Measurements from ENCODE around the gene HOXB5.
A peak's percentile ranks its signal among the peaks of the same experiment; 100 is the strongest.

Gene HOXB5

DNA sequence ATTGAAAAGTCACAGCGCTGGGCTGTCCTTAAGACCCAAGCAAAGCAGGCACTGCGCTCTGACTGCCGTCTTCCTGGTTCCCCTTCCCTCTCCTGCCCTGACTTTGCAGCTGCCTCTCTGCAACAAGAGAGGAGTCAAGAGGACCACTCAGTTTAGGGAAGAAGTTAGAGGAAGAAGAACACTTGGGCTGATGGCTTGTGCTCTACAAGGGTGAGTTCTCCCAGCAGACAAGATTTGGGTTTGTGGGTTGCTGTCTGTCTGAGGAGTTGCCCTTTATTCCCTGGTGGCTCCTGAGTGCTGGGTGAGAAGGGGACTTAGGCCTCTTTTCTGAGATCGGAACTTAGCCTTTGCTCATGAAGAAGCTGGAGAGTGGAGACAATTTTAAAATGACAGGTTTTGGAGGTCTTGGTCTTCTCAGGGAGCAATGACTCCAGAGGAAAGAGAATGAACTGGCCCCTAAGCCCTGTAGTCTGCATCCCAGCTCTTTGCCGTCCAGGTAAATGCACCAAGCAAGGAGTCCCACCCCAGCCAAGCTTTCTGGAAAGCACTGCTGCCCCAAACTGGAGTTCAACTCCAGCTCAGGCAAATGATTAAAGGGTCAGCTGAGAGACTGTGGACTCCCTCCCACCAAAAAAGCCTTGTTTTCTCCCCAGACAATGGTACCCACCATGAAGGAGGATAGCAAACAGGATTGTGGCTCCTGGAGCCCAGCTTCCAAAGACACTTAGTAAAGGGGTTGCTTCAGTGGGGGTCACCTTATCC is 35.3 kb upstream of the HOXB5 start:
- no peak for DNase-seq

DNA sequence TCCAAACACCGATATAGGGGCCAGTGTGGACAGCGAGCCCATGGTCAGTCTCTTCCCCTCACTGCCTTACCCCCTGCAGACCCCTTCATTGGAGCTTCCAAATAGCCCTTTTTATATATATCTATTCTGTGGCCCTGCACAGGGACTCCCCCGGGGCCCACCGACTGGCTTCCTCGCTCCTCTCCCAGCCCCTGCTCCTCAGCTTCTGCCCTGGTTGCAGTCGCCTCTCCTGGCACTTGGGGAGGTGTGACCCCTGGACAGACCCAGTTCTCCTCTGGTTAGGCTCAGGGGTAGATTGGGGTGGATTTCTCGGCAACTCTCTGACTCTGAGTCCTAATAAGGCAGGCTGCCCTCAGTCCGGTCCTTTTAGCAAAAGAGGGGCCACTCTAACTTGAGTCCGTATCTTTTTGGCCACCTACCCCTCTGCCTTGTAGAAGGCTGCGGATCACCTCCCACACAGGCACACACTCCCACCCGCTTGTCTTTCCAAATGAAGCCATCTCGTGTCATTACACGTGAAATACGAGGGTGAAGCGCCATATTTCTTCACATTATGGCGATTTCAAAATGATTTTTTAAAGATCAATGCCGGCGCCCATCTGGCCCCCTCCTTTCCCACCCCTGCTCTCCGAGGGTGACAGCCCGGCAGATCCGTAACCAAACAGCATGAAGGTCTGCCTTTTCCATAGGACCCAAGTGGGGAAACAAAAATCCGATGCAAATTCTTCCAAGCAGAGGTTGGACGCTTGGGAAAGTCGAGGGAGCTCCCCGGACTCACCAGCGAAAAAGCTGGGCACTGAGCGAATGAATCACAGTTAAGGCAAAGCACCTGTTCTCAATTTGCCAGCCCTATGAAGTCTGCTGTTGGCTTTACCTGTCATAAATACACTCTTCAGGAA is 34.3 kb upstream of the HOXB5 start:
- DNase-seq = no peak

DNA sequence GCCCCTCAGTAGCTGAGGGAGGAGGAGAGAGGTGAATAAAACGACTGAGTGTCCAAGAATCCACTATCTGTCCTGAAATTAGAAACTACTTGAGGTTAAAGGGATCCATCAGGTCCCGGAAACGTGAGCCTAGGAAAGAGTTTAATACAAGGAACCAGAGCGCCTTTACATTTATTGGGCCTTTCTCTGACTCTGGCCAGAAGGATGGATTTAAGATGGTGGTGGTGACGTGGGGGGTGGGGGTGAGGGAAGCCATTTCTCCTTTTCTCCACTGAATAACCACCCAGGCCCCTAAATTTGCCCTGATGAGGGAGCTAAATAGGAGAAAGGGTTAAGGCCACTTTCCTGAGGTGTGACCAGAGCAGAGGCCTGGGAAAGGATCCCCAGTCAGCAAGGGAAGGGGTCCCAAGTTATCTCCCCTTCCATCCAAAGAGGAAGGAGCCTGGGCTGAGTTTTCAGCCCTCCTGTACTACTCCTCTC is 33.6 kb upstream of the HOXB5 start:
- no peak for DNase-seq

DNA sequence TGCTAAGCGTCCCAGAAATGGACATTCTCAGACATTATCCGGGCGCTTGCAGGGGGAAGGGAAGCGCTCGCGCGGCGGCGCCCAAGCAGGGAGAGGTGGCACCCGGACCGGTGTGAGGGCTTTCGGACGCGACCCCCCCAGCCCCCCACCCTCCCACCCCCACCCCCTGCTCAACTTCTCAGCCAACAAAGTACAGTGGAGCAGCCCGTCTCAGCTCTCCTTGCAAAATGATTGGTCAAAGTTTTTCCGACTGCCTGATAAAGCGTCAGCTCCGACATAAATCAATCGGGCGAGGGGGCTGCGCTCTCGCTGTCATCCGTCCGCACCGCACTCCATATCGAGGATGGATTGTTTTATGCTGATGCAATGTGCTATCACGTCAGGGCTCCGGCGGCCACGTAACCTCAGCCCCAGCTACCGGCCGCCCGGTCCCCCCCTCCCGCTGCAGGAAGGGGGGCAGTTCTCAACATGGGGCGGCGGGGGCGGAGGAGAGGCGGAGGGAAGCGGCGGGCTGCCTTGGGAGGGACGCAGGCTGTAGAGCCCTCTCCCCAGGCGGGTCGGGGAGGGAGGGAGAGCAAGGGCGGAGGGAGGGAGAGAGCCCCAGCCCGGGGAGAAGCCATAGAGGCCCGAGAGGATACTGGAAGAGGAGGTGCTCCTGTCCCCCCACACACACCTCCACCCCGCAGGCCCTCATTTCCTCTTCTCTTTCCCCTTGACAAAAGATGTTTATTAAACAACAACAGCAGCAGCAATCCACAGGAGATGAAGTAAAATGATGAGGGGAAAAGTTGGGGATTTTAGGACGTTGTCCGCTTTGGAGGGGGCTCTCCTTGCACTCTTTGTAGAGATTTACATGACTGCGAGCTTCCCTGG is 32.9 kb upstream of the HOXB5 start, which contains the start of gene HOXB9:
HOXB9 (minus strand) TSS at position 114 of the 873 bp plus-strand sequence; CDS start at position 25, 89 bp downstream.
- DNase-seq = peak; percentile 66 to 74

DNA sequence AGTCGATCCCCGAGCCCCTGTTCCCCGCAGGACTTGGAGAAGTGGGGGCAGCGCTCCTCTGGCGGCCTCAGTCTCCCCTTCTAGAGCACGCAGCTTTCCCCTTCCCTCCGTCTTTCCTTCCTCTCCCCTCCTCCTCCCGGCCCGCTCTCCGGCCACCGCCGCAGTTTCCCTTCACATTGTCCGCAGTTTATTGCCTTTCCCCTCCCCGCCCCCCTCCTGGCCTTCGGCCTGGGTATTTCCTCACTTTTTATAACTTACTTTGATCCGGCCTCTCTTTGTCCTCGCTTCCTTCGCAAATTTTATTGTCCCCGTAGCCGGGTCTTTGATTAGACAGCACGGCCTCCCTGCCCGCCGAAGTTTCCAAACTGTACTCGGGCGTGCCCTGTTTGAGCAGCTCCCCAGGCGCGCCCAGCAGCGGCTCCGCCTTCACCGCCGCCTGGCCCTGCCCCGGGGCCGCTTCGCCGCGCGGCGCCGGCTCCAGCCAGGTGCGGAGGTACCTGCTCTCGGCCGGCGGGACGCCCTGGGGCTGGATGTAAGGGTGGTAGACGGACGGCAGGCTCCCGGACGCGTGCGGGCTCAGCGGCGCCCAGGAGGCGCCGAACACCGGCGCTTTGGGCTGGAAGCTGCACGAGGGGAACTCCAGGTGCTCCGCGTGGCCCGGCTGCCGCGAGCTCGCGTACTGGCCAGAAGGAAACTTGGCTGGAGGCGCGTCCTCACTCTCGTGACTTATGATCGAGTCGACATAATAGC is 32.1 kb upstream of the HOXB5 start:
- peak in 1 of 2 donors; percentile 49 for DNase-seq

DNA sequence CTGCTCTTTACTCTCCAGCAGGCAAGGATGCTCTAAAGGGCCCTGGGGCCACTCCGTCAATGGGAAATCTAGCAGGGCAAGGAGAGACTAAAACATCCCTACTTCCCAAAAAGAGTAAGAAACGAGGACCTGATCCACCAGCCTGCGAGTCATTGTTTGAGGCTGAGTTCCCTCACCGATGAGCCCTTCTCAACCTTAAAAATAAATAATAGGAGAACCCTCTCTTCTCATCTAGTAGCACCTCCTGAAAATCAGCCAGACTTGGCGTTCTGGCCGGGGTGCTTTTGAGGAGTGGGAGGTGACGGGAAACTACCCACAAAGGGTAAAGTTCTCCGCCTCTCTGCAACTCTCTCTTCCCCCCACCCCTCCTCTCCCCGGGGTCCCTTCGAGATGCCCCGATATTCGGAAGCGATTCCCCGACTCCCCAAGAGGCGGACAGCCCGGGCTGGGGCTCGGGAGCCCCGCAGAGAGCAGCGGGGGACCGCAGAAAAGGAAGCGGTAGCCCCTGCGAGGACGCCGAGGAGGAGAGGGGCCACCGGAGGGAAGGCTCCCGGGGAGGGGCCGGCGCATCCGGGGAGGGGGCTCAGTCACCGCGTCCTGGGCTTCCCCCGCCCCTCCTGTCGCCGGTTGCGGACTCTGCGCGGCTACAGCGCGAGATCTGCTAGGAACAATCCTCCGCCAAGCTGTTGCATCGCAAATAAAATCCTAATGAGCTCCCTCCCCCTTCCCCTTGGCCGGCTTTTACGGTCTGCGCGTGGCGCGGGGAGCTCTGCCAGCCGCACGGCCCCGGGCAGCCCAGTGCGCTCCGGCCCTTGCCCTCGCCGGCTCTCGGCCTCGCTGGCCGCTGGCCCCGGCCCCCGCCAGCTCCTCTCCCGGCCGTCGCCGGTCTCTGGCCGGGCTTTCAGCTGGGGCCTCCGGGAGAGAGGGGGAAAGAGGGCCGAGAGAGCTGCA is 31.2 kb upstream of the HOXB5 start:
- no peak for DNase-seq

DNA sequence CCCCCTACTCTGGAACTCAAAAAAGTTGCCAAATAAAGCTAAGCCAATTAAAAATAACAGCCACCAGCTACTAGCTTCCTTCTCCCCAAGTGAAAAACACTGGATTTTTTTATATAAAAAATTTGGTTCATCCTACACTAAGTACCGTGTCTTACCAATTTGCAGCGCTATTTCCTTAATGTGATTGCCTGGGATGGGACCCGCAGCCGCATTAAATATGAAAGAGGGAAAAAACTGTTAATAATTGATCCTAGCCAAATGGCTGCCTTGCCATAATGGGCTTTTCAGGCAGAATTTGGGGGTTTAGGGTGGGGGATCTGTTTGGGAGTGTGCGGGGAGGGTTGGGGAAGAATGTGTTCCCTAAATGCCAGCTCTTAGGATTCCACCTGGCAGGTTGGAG is 30.5 kb upstream of the HOXB5 start:
- DNase-seq = no peak

DNA sequence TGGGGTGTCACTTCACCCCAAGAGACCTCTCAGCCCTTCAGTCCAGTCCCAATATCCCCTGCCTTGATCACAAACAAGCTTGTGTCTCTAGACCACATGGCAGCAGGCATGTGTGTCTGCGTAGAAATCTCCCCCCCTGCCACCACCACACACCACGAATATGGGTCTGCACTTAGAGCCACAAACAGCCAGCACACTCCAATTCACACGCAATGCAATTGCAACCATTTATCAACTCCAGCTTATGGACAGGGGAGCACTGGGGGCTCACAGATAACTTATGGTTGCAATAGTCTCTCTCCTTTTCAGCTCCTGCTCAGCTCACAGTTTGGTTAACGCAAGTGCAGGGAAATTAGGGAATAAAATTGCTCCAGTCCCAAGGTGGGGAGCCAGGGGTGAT is 30.0 kb upstream of the HOXB5 start:
- DNase-seq = no peak

DNA sequence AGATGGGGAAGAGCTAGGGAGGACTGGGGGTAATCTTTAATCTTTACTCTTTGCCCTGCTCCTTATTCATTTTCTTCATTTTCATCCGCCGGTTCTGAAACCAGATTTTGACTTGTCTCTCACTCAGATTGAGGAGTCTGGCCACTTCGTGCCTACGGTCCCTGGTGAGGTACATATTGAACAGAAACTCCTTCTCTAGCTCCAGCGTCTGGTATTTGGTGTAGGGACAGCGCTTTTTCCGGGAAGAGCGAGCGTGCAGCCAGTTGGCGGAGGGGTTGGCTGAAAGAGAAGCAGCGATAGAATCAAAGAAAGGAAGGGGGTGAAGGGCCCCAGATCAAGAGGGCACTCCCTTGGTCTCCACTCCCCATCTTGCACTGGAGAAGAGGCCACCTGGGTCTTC is 29.3 kb upstream of the HOXB5 start:
- DNase-seq = no peak

DNA sequence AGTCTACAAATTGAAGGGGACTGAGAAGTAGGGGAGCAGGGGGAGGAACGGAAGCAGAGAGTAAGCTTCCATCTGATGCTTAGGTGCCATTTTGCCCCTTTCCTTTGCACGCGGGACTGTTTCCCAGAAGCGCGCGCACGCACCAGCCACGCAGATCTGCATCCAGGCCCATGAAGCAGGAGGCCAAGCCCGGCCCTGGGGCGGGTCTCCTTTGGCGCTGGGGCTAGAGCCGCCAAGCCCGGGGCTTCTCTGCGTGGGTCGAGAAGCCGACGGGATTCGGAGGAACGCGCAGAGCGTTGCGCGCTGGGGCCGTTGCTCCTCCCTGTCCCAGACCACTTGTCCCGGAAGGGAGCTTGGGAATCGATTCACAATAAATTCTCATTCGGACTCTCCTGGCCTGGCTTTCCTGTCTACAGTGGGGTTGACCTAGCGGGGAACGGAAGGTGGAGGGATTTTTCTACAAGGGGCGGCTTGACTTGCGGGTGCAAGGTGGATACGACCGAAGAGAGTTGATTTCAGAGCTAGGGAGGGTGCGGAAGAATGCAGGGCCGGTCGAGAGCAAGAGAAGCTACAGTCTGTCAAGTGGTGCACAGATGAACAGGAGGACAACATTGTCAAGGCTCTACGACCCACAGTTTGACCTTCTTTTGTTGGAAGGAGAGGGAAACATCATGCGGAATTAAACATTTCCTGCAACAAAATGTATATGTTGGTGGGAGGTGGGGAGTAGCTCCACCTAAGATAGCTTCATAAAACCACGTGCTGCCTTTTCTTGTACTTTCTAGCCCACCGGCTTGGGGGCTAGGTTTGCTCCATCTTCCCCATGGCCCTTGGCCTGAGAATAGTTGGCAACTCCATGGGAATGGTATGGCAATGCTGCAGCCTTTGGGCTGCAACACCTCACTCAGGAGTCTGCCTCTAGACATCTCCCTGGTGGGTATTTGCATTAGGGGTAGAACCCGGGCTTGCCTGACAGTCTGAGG is 28.1 kb upstream of the HOXB5 start:
- no peak for DNase-seq

DNA sequence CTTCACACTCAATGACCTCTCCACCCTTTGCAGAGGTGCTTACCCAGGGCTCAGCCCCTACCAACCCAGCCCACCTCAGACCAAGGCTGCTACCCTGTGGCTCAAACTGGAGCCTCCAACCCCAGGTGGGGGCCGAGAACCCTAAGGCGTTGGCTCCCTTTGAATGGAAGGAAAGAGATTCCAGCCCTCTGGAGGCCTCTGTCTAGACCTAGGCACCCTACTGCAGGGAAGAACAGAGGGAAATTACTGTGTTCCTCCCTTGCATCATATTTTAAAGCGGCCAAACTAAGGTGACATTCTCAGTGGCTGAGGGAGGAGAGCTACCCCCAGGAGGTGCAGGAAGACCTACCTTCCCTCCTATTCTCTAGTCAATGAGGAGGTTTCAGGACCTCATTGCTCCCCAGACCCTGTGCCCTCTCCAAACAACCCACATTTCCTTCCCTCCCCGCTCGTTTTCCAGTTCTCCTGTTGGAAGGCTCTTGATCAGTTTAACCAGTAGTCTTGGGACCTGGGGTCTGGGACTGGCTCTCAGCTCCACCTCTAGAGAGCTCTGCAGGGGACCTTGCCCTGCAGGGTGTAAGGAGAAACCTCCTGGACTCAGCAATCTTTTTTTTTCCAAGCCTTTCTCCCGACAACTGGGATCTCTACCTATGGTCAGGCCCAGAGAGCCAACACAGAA is 27.0 kb upstream of the HOXB5 start:
- no peak for DNase-seq

DNA sequence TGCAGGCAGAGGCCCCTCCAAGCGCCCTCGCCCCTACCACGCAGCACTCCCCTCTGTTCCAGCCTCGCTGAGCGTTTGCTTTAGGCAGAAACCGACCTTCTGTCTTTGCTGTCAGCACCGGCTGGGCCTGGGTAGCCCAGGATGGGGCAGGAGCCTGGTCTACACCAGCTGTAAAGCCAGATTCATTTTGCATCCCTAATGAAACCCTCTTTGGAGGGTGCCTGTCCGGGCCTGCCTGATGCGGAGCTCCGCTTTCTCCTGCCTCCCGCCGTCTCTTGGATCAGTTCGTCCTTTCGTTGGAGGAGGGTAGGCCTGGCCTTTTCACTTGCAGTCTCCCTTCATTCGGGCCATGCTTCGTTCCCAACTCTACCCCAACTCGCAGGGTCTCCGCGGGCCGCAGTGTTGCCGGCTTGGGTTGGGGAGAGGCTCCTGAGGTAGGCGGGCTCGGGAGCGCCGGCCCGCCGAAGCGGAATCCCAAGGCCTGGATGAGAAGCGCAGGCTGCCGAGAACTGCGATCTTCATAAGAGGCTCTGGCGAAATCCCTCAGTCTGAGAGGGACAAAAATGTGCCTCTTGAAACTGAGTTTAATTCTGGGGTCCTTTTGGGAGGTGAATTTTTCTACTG is 26.4 kb upstream of the HOXB5 start:
- DNase-seq = no peak

DNA sequence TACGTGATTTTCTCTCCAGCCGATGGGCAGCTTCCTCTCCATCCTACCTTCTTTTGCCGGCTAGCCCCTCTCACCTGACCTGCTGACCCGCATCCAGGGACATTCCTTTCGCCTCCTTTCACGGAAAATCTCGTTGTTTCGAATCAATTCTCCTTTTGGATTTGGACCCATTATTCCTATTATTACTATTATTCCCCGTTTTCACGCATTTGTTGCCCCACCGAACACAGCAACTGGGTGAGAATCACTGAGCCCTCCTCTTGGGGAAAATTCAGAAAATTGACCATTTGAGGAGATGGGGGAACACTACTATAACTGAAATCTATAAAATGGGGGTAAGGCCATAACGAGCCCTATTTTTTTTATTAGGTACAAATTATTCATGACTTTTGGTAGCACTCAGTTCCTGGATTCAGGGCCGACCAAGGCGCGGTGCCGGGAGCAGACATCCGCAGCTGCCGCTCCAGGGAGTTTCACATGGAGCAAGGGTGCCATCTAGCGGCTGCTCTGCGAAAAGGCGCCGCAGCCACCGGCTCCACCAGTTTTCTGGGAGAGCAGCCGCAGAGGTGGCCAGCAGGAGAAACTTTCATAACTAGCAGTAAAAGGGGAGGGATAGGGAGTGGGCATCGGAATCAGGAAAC is 24.8 kb upstream of the HOXB5 start:
- peak; percentile 76 to 86 for DNase-seq

DNA sequence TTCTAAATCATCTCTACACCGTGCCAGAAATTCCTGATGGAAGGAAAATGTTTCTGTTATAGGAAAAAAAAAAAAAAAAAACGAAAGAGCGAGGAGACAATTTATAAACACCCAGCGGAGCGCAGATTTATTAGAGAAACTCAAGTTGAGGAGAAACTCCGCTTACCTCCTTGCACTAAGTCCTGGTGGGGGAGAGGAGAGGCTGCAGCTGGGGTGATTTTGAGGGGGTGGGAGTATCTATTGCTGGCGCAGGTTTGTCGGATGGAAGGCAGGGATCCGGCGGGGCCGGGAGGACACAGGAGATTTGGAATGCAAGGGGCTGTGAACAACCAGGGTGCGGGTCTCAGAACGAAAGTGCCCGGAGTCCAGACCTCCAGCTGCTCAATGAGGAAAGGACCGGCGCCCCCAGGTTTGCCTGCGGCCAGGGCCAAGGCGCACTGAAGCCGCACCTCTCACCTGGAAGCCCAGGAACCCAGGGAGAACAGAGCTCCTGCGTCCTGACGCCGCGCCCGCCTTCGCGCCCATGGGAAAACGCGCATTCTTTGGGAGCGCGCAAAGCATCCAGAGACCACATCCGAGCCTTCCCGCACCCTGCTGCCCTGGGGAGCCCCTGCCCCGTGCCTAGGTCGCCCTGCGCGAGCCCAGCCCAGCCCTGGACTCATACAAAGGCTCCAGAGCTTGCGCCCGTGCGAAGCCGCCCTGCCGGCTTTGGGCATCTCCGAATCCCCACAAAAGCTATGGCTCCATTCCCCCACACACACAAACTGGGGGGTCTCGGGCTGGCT is 24.1 kb upstream of the HOXB5 start:
- no peak for DNase-seq

DNA sequence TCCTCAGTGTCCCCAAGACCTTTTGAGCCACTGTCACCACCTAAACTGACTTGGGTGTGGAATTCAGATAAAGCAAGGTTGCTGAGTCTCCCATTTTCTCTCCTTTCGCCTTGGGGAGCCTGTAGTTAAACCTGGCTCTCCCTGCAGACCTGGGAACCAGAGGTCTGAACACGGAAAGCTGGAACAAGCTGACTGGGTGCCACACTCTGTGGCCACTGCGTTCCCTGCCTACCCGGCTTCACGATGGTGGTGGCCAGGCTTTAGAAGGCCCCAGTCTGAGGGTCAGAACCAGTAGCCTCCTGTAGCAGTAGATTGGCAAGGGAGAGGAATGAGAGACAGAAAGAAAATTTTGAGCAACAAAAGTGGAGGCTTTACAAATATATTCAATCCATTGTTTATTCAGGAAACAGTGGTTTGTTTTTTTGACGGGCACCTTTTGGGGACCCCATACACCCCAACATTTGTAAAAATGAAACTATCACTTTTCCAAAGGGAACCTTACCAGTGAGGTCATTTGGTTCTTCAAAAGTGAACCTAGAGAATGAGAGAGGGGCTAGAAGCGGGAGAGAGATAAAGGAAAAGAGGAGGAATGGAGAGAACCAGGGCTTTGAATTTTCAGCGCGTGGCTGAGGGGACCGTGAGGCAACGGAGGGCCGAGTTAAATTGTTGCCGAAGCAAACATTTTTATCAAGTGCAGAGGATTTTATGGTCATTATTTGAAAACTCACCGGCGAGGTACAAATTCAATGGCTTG is 23.3 kb upstream of the HOXB5 start:
- DNase-seq = no peak

DNA sequence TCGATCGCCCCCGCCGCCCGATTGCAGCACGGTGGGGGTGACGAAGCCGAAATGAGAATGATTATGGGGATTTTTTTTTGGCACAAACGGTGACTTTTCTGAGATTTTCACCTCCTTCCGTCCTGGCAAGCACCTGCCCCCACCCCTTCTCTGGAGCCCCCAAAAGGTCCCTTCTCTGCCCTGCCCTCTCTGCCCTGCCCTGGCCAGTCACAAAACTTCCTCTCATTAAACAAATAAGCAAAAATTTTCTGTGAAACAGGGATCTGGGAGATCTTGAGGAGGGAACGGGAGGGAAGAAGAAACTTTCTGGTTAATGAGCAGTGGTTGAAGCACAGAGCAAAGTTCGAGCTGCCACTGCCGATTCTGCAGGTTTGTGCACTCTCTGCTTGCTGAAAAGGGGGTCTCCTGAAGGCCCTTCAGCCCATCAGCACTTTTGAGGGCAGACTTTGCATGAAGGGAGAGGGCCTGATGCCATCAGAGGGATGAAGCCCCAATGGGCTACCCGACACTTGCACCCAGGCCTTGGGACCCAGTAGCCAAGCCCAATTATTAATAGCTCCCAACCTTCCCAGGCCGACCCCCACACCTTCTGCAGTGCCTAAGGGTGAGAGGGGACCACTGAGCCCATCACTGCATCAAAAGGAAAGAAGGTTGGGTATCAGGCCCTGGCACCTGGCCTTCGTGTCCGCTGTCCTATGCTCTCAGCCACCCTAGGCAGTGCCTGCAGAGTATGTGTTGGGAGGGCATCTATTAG is 22.6 kb upstream of the HOXB5 start:
- DNase-seq = no peak

All from activated CD4-positive, alpha-beta T cell treated with anti-CD3 and anti-CD28 coated beads for 4 hours (primary cell).